ENCODE data around the gene MBTD1.

Gene MBTD1

DNA sequence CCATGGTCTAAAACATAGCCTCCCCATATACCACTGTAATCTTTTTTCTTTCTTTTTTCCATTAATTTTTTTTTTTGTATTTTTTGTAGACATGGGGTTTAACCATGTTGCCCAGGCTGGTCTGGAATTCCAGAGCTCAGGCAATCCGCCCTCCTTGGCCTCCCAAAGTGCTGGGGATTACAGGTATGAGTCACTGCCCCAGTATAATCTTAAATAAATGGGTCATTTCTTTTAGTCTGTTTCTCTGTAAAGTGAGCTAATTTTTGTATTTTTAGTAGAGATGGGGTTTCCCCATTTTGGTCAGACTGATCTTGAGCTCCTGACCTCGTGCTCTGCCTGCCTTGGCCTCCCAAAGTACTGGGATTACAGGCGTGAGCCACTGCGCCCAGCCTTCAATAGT is 112.2 kb downstream of the MBTD1 start:
- DNase-seq (ENCODE audit: low read depth in 2 of 2), result no peak

DNA sequence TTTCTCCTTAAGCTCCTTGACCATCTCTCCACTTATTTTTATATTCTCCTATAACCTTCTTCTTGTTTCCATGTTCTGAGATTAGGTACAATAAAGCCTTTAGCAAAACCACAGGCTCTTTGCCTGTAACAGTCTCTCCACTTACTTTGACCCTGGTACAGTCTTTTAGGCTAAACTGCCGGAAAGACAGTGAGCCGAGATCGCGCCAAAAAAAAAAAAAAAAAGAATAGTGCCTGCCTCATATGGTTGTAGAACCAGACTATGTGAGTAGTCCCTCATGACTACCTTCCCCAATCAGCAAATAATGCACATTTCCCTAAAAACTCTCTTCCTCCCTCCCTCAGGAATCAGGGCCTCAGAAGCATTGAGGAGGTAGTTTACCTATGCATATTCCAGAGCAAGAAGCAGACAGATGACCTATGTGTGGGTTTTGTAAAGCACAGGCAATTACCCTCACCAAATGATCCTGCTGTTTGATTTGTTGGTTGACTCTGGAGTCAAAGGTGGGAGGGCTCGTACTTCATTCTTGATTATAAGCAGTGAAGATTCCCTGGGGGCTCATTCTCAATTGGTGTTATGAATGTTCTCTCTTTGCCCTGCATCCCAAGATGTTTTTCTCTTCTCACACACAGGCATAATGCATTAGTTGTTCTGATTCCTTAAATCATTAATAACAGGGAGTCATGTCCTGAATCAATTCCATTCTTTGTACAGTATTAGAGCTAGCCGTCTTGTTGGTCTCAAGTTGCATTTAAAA is 115.4 kb downstream of the MBTD1 start:
- DNase-seq (ENCODE audit: low read depth in 2 of 2), result no peak

DNA sequence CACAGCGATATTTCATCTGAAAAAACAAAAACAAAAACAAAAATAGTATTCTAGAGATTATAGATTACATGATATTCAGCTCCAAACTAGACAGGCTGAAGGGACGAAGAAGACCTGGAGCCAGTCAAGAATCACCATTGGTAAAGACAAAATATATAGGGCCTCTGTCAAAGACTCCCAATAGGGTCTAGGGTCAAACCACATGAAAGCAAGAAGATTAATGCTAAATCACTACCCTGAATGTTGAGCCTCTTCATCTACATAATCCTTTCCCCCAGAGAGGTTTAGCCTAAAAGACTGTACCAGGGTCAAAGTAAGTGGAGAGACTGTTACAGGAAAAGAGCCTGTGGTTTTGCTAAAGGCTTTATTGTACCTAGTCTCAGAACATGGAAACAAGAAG is 117.3 kb downstream of the MBTD1 start:
- DNase-seq (ENCODE audit: low read depth in 2 of 2), result no peak

DNA sequence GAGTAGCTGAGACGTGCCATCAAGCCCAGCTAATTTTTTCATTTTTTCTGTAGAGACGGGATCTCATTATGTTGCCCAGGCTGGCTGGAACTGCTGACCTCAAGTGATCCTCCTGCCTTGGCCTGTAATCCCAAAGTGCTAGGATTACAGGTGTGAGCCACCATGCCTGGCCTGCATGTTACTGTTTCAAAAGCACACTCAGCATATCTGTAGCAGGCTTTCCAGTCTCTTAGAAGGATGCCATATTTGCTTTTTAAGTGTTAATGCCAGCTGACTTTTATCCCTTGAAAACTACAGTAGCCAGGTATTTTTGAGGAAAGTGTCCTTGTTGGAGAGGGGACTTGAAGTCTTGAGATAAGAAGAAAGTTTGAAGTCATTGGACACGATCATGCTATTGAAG is 123.9 kb downstream of the MBTD1 start:
- no peak for DNase-seq (ENCODE audit: low read depth in 2 of 2)

DNA sequence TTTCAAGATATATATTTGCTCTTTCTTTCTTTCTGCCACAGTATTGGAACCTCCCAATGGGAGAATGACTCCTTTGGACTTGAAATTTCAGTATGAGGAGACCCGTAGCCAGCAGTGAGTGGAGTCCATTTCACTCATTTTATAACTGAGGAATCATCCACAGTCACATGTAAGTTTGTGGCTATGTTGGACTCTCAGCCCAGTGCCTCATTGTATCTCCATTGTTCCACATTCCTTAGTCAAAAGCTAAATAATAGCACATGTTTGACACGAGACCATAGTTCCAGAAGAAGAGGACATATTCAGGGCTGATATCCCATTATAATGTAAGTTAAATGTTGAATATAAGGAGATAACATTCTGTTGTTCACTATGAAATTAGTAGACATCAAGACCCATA is 126.5 kb downstream of the MBTD1 start:
- DNase-seq (ENCODE audit: low read depth in 2 of 2), result no peak

DNA sequence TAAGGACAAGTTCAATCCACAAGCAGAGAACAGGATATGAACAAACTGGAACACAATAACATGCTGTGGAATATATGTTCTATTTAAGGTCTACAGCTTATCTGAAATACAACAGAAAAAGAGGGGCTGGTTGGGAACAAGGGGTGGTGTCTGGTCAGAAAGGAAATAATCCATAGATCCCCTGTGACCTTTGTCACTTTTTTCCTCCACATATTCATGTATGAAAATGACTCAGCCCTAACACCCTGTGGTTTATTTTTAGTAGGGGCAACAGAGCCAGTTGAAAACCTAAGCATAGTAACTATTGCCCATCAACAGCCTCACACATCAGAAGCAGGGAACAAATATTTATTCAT is 126.9 kb downstream of the MBTD1 start:
- DNase-seq (ENCODE audit: low read depth in 2 of 2), result no peak

DNA sequence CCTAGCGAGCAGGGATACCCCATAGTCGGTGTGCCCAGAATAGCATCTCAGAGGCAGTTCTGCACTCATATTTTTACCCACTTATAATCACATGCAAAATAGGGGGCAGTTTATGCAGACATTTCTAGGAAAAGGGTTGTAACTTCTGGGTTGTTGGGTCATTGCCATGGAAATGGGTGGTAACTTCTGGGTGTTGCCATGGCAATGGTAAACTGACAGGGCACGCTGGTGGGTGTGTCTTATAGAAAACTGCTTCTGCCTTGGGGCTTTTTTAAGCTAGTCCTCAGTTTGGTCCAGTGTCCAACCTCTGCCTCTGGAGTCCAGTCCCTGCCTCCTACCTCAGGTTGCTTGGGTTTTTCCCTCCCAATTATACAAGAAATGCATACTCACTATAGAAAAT is 131.8 kb downstream of the MBTD1 start:
- no peak for DNase-seq (ENCODE audit: low read depth in 2 of 2)

Data from stimulated activated CD8-positive, alpha-beta memory T cell treated with anti-CD3 and anti-CD28 coated beads, Interleukin-7, amount 100 ng/mL, for 1 hour (primary cell).